ENCODE results near the gene SKI. TPM values are rescaled to one million over a fixed set of nuclear protein-coding genes. Genes with fewer than 3 reads are reported as not detected.

Gene SKI
- total and polyA plus RNA-seq, 9 of the 15 experiments (the other 6 are each of a cell fraction or from before 2014, with no cell fraction given): 0.10 to 60.5 (median 4.6) TPM

GRCh38 chr1:2229037-2229864 is 1.1 kb downstream of the SKI start (continued):
- TF ChIP-seq ZBTB26 (CRISPR knock-in tag; IDR thresholded peaks at IDR 0.05) (no peak), CEBPB (tag; IDR thresholded peaks at IDR 0.05) (no peak), CTBP1 (IDR thresholded peaks at IDR 0.05; ENCODE audit: borderline replicate concordance) (peak; percentile 93; the same call in 1 of the 2 replicates), KAT8 (IDR thresholded peaks at IDR 0.05; ENCODE audit: low read depth) (no peak), DACH1 (IDR thresholded peaks at IDR 0.05; ENCODE audit: partially characterized antibody) (no peak), FOXO4 (CRISPR knock-in tag; IDR thresholded peaks at IDR 0.05) (no peak), NBN (IDR thresholded peaks at IDR 0.05; ENCODE audit: low read depth) (no peak), HOXB6 (CRISPR knock-in tag; IDR thresholded peaks at IDR 0.05; ENCODE audit: borderline replicate concordance) (no peak), MEIS2 (IDR thresholded peaks at IDR 0.05; ENCODE audit: partially characterized antibody) (no peak), SMARCA4 (IDR thresholded peaks at IDR 0.05) (no peak), CREBBP (IDR thresholded peaks at IDR 0.05; ENCODE audit: low read depth, low read length) (no peak), FOXP1 (CRISPR knock-in tag; IDR thresholded peaks at IDR 0.05) (no peak), THRA (IDR thresholded peaks at IDR 0.05) (no peak)
- TF ChIP-seq, protein P1, sequence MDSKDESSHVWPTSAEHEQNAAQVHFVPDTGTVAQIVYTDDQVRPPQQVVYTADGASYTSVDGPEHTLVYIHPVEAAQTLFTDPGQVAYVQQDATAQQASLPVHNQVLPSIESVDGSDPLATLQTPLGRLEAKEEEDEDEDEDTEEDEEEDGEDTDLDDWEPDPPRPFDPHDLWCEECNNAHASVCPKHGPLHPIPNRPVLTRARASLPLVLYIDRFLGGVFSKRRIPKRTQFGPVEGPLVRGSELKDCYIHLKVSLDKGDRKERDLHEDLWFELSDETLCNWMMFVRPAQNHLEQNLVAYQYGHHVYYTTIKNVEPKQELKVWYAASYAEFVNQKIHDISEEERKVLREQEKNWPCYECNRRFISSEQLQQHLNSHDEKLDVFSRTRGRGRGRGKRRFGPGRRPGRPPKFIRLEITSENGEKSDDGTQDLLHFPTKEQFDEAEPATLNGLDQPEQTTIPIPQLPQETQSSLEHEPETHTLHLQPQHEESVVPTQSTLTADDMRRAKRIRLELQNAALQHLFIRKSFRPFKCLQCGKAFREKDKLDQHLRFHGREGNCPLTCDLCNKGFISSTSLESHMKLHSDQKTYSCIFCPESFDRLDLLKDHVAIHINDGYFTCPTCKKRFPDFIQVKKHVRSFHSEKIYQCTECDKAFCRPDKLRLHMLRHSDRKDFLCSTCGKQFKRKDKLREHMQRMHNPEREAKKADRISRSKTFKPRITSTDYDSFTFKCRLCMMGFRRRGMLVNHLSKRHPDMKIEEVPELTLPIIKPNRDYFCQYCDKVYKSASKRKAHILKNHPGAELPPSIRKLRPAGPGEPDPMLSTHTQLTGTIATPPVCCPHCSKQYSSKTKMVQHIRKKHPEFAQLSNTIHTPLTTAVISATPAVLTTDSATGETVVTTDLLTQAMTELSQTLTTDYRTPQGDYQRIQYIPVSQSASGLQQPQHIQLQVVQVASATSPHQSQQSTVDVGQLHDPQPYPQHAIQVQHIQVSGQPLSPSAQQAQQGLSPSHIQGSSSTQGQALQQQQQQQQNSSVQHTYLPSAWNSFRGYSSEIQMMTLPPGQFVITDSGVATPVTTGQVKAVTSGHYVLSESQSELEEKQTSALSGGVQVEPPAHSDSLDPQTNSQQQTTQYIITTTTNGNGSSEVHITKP (IDR thresholded peaks at IDR 0.05; ENCODE audit: partially characterized antibody): peak; percentile 79
- TF ChIP-seq, protein P2, sequence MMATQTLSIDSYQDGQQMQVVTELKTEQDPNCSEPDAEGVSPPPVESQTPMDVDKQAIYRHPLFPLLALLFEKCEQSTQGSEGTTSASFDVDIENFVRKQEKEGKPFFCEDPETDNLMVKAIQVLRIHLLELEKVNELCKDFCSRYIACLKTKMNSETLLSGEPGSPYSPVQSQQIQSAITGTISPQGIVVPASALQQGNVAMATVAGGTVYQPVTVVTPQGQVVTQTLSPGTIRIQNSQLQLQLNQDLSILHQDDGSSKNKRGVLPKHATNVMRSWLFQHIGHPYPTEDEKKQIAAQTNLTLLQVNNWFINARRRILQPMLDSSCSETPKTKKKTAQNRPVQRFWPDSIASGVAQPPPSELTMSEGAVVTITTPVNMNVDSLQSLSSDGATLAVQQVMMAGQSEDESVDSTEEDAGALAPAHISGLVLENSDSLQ (IDR thresholded peaks at IDR 0.05): no peak
- TF ChIP-seq, protein P3, sequence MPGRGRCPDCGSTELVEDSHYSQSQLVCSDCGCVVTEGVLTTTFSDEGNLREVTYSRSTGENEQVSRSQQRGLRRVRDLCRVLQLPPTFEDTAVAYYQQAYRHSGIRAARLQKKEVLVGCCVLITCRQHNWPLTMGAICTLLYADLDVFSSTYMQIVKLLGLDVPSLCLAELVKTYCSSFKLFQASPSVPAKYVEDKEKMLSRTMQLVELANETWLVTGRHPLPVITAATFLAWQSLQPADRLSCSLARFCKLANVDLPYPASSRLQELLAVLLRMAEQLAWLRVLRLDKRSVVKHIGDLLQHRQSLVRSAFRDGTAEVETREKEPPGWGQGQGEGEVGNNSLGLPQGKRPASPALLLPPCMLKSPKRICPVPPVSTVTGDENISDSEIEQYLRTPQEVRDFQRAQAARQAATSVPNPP (IDR thresholded peaks at IDR 0.05; ENCODE audit: borderline replicate concordance, insufficient read depth, insufficient read length): no peak

Data from K562 (cell line).